ENCODE measurements around the gene C19orf38.

Gene C19orf38

DNA sequence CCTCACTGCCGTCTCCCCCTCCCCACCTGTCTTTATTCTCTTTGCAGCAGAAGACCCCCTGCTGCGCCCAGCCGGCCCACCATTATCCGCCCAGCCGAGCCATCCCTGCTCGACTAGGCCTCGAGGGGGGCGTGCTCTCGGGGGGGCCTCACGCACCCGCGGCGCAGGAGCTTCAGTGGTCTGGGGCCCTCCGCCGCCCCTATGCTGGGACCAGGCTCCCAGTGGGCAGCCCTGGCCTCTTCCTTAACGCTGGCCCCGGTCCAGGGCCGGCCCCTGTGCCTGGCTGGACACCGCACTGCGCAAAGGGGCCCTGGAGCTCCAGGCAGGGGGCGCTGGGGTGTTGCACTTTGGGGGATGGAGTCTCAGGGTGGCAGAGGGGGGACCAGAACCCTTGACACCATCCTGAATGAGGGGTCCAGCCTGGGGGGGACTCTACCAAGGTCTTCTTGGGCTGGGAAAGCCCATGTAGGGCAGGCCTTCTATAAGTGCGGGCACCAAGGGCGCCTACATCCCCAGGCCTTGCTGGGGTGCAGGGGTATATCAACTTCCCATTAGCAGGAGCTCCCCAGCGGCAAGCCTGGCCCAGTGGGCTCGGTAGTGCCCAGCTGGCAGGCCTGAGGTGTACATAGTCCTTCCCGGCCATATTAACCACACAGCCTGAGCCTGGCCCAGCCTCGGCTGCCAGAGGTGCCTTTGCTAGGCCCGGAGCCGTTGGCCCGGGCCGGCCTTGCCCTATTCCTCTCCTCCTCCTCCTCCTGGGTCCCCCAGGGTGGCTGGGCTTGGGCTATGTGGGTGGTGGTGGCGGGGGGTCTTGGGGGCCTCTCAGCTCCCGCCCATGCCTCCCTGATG, 17.1 kb upstream of the C19orf38 start:
- Histone ChIP-seq H2BK5ac (ENCODE audit: low read length) (peak overlapping the region; percentile 60), H3K36me3 (replicated peaks in 1 of 2; ENCODE audit: control insufficient read depth in 2 of 2, insufficient read depth in 2 of 2, low read length in 2 of 2) (peaks cover 42 to 69% of the 10 kb centered on the region in 2 donors), H2BK15ac (ENCODE audit: low read length) (no peak overlapping the region), H3K18ac (ENCODE audit: low read length) (peak overlapping the region; percentile 57), H3K79me1 (ENCODE audit: low read depth, low read length) (peaks cover 5% of the 10 kb centered on the region), H2AFZ (ENCODE audit: low read length) (no peak overlapping the region), H2BK12ac (ENCODE audit: low read length) (no peak overlapping the region), H3K4me3 (ENCODE audit: low read length in 2 of 2) (no peak overlapping the region), H3K4ac (ENCODE audit: low read length) (no peak overlapping the region), H3K9ac (ENCODE audit: low read depth, low read length, poor library complexity) (peak overlapping the region; percentile 44), H3K4me2 (ENCODE audit: insufficient read depth, low read length, poor library complexity, severe bottlenecking) (no peak overlapping the region), H3K14ac (ENCODE audit: low read length) (no peak overlapping the region), H4K91ac (ENCODE audit: low read depth, low read length, poor library complexity) (no peak overlapping the region), H3K27me3 (ENCODE audit: control insufficient read depth in 3 of 3, insufficient read depth in 3 of 3, low read depth in 1 of 3, low read length in 3 of 3) (peaks cover 0 to 3% (median 0%) of the 10 kb centered on the region in 3 experiments), H2AK5ac (ENCODE audit: low read depth, low read length) (peak overlapping the region; percentile 40), H3K4me1 (ENCODE audit: control insufficient read depth in 2 of 2, insufficient read depth in 1 of 2, low read depth in 1 of 2, low read length in 2 of 2) (peaks cover 0 to 11% of the 10 kb centered on the region in 2 donors), H3K27ac (replicated peaks; ENCODE audit: low read length) (no peak overlapping the region), H2BK120ac (ENCODE audit: low read depth, low read length) (no peak overlapping the region), H4K8ac (ENCODE audit: low read depth, low read length) (peak overlapping the region; percentile 17), H3K9me3 (replicated peaks in 1 of 2; ENCODE audit: control insufficient read depth in 2 of 2, insufficient read depth in 1 of 2, low read depth in 1 of 2, low read length in 2 of 2) (peaks cover 0 to 6% of the 10 kb centered on the region in 2 donors), H3K23ac (ENCODE audit: low read depth, low read length, poor library complexity) (no peak overlapping the region)
- no peak for DNase-seq (ENCODE audit: low spot score)
- WGBS, 2 donors (ENCODE audit: extremely low coverage in 2 of 2, insufficient read length in 2 of 2, insufficient replicate concordance in 1 of 2) = no CpG with 5 or more reads among the region's 33 CpGs

DNA sequence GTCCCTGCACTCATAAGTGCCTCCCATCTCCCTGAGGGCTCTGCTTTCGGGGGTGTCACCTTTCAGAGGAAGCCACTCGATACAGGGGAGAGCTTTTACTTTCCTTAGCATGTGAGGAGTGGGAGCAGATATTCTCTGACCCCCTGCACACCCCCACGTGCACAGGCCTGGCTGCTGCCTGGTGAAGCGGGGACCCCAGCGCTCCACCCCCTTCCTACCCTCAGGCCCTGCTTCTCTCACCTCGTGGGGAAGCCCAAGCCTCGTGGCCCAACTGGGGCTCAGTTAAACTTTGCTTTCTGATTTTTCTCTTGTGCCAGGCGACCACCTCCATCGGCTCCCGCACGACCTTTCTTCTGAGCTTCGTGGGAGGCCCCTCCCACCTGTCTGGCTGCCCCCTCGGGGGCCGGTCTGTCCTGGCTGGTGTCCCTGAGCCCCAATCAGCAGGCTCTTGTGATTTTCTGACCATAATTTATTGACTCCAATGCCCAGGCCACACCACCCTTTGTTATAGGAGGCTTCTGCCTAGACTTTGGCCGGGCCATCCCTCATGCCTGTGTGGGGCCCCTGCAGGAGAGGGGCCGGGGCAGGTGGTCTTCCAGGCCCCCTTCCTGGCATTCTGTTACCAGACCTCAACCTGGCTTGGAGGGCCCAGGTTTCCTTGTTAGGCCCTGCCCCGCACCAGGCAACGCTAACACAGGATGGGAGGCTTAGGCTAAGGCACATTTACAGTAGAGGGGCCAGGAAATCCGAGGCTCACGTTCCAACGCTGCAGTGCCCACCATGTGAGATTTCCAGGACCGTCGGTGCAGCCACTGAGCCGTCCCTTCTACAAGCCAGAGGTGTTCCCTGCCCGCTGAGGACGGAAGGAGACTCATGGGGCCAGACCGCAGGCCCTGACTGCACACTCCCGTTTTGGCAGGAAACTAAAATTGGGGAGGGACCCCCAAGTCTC, 16.0 kb upstream of the C19orf38 start:
- Histone ChIP-seq H3K4me3 (ENCODE audit: low read length in 2 of 2) (no peak overlapping the region), H4K8ac (ENCODE audit: low read depth, low read length) (peak overlapping the region; percentile 23), H3K4me1 (ENCODE audit: control insufficient read depth in 2 of 2, insufficient read depth in 1 of 2, low read depth in 1 of 2, low read length in 2 of 2) (peaks cover 5 to 15% of the 10 kb centered on the region in 2 donors), H2AK5ac (ENCODE audit: low read depth, low read length) (no peak overlapping the region), H3K27ac (replicated peaks; ENCODE audit: low read length) (no peak overlapping the region), H3K9ac (ENCODE audit: low read depth, low read length, poor library complexity) (peak overlapping the region; percentile 12), H3K27me3 (ENCODE audit: control insufficient read depth in 3 of 3, insufficient read depth in 3 of 3, low read depth in 1 of 3, low read length in 3 of 3) (peaks cover 0 to 3% (median 0%) of the 10 kb centered on the region in 3 experiments), H3K36me3 (replicated peaks in 1 of 2; ENCODE audit: control insufficient read depth in 2 of 2, insufficient read depth in 2 of 2, low read length in 2 of 2) (peaks cover 37 to 58% of the 10 kb centered on the region in 2 donors), H3K23ac (ENCODE audit: low read depth, low read length, poor library complexity) (peak overlapping the region; percentile 89), H3K79me1 (ENCODE audit: low read depth, low read length) (peaks cover 5% of the 10 kb centered on the region), H3K14ac (ENCODE audit: low read length) (peak overlapping the region; percentile 82), H2BK5ac (ENCODE audit: low read length) (no peak overlapping the region), H2BK15ac (ENCODE audit: low read length) (no peak overlapping the region), H2BK12ac (ENCODE audit: low read length) (no peak overlapping the region), H4K91ac (ENCODE audit: low read depth, low read length, poor library complexity) (no peak overlapping the region), H3K9me3 (replicated peaks in 1 of 2; ENCODE audit: control insufficient read depth in 2 of 2, insufficient read depth in 1 of 2, low read depth in 1 of 2, low read length in 2 of 2) (peaks cover 6 to 12% of the 10 kb centered on the region in 2 donors), H3K4me2 (ENCODE audit: insufficient read depth, low read length, poor library complexity, severe bottlenecking) (no peak overlapping the region), H2AFZ (ENCODE audit: low read length) (no peak overlapping the region), H2BK120ac (ENCODE audit: low read depth, low read length) (no peak overlapping the region), H3K18ac (ENCODE audit: low read length) (no peak overlapping the region), H3K4ac (ENCODE audit: low read length) (no peak overlapping the region)
- no peak for DNase-seq (ENCODE audit: low spot score)
- WGBS, 2 donors (ENCODE audit: extremely low coverage in 2 of 2, insufficient read length in 2 of 2, insufficient replicate concordance in 1 of 2) = no CpG with 5 or more reads among the region's 28 CpGs

DNA sequence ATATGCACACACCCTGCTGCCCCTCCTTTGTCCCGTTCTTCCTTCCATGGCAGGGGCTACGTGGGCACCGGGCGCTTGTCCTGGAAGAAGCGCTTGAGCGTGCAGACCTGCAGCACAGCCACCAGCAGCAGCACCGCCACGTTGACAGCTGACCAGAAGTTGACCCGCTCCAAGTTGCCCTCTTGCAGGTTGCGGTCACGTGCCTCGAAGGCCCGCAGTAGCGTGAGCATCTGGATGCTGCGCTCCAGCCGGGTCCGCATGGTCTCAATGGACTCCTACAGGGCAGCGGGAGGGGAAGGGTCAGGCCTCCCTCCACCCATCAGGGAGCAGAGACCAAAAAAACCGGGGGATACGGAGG, 15.3 kb upstream of the C19orf38 start:
- H3K23ac ChIP-seq (ENCODE audit: low read depth, low read length, poor library complexity) = no peak overlapping the region

More for the DNA sequence above, 15.3 kb upstream of the C19orf38 start:
- no peak overlapping the region for H3K4me2 ChIP-seq (ENCODE audit: insufficient read depth, low read length, poor library complexity, severe bottlenecking)
- H3K36me3 ChIP-seq (replicated peaks in 1 of 2; ENCODE audit: control insufficient read depth in 2 of 2, insufficient read depth in 2 of 2, low read length in 2 of 2) = peaks cover 37 to 56% of the 10 kb centered on the region in 2 donors
- peaks cover 0 to 3% (median 0%) of the 10 kb centered on the region in 3 experiments for H3K27me3 ChIP-seq (ENCODE audit: control insufficient read depth in 3 of 3, insufficient read depth in 3 of 3, low read depth in 1 of 3, low read length in 3 of 3)
- H2BK15ac ChIP-seq (ENCODE audit: low read length) = no peak overlapping the region
- no peak overlapping the region for H3K18ac ChIP-seq (ENCODE audit: low read length)
- H3K9ac ChIP-seq (ENCODE audit: low read depth, low read length, poor library complexity) = no peak overlapping the region
- no peak overlapping the region for H2BK5ac ChIP-seq (ENCODE audit: low read length)
- WGBS, 2 donors (ENCODE audit: extremely low coverage in 2 of 2, insufficient read length in 2 of 2, insufficient replicate concordance in 1 of 2) = no CpG with 5 or more reads among the region's 20 CpGs
- no peak overlapping the region for H2AK5ac ChIP-seq (ENCODE audit: low read depth, low read length)
- H3K4me1 ChIP-seq (ENCODE audit: control insufficient read depth in 2 of 2, insufficient read depth in 1 of 2, low read depth in 1 of 2, low read length in 2 of 2) = peaks cover 5 to 15% of the 10 kb centered on the region in 2 donors
- DNase-seq (ENCODE audit: low spot score) = no peak
- H4K8ac ChIP-seq (ENCODE audit: low read depth, low read length) = no peak overlapping the region
- no peak overlapping the region for H2BK12ac ChIP-seq (ENCODE audit: low read length)
- H3K4ac ChIP-seq (ENCODE audit: low read length) = no peak overlapping the region
- H3K4me3 ChIP-seq (ENCODE audit: low read length in 2 of 2) = no peak overlapping the region
- no peak overlapping the region for H4K91ac ChIP-seq (ENCODE audit: low read depth, low read length, poor library complexity)
- H3K9me3 ChIP-seq (replicated peaks in 1 of 2; ENCODE audit: control insufficient read depth in 2 of 2, insufficient read depth in 1 of 2, low read depth in 1 of 2, low read length in 2 of 2) = peaks cover 6 to 12% of the 10 kb centered on the region in 2 donors
- no peak overlapping the region for H2AFZ ChIP-seq (ENCODE audit: low read length)
- peaks cover 5% of the 10 kb centered on the region for H3K79me1 ChIP-seq (ENCODE audit: low read depth, low read length)
- no peak overlapping the region for H2BK120ac ChIP-seq (ENCODE audit: low read depth, low read length)
- no peak overlapping the region for H3K14ac ChIP-seq (ENCODE audit: low read length)
- no peak overlapping the region for H3K27ac ChIP-seq (replicated peaks; ENCODE audit: low read length)
